Esophagus muscularis mucosa (tissue), 4 donors: ENCODE results near the gene SPOCD1. TPM values are rescaled to one million over a fixed set of nuclear protein-coding genes. Genes with fewer than 3 reads are reported as not detected.

Experiments
- DNase-seq: peaks from one replicate; pipeline ENCODE4 v3.0.0-alpha.2; 2017; ENCODE audit errors: extremely low spot score
- H3K27ac ChIP-seq, 4 donors: fragments of 200-600 bp; sonication (generic); replicated peaks in 1 of 4; 1 replicate in 3 of 4; 2 replicates in 1 of 4; pipeline ENCODE4 v1.5.1; 2016 to 2019; ENCODE audit warnings: mild to moderate bottlenecking in 1 of 4
- H3K27me3 ChIP-seq, 4 donors: fragments of 200-600 bp; sonication (generic); one replicate each; pipeline versions ENCODE4 v1.5.1 to v1.6.0; 2016 to 2019
- H3K36me3 ChIP-seq, 4 donors: fragments of 200-600 bp; sonication (generic); one replicate each; pipeline ENCODE4 v1.5.1; 2016 to 2019
- H3K4me1 ChIP-seq, 4 donors: fragments of 200-600 bp; sonication (generic); one replicate each; pipeline ENCODE4 v1.5.1; 2016 to 2019
- H3K4me3 ChIP-seq, 4 donors: fragments of 200-600 bp; sonication (generic); 1 replicate in 2 of 4; 2 replicates in 2 of 4; pipeline ENCODE4 v1.5.1; 2016 to 2019; ENCODE audit warnings: mild to moderate bottlenecking in 4 of 4, moderate library complexity in 1 of 4
- H3K9me3 ChIP-seq, 4 donors: fragments of 200-600 bp; sonication (generic); 1 replicate in 3 of 4; 2 replicates in 1 of 4; pipeline ENCODE4 v1.5.1; 2016 to 2019
- CTCF ChIP-seq, 3 experiments: fragments of 200-600 bp in 2 of 3; fragments of 450-650 bp in 1 of 3; sonication (generic) in 2 of 3; IDR thresholded peaks; one replicate each; pipeline ENCODE4 v1.5.1; 2017 to 2019; ENCODE audit warnings: antibody characterized with exemption in 3 of 3, mild to moderate bottlenecking in 2 of 3, moderate library complexity in 1 of 3
- EP300 ChIP-seq: sonication (generic); formaldehyde crosslinking; IDR thresholded peaks from one replicate; pipeline ENCODE4 v1.6.1; 2017; ENCODE audit warnings: antibody characterized with exemption
- POLR2A ChIP-seq: fragments of 450-650 bp; IDR thresholded peaks from one replicate; pipeline ENCODE4 v1.6.1; 2017; ENCODE audit warnings: antibody characterized with exemption, moderate library complexity, mild to moderate bottlenecking, low read depth
- POLR2AphosphoS5 ChIP-seq, 2 donors: sonication (generic); formaldehyde crosslinking; IDR thresholded peaks; one replicate each; pipeline ENCODE4 v1.6.1; 2017; ENCODE audit warnings: antibody characterized with exemption in 2 of 2
- WGBS: methylation state at CpG from one replicate; pipeline ENCODE4 v1.1.5; 2018; 5-methylcytosine and 5-hydroxymethylcytosine counted together
- intact Hi-C: fragments of 100-400 bp; cut with DNase I; formaldehyde crosslinking; loops from one replicate; pipeline ENCODE4 v1.15.1; 2023
- total RNA-seq, 4 donors: library from RNA; depleted of rRNA; stranded (reverse); fragments of >200 nt; gene quantifications; one replicate each; pipeline versions ENCODE4 v1.1.0 to v1.2.1, GENCODE V29; 2016

Gene SPOCD1
- total RNA-seq, 4 donors from 2014 or later, result 0.17 to 0.19 (median 0.17) TPM; not detected in 1

GRCh38 chr1:31753707-31754349 is 62.0 kb downstream of the SPOCD1 start:
- 68% methylated on average over 5 of the region's 9 CpGs for WGBS
- Histone ChIP-seq H3K27me3 (no peaks in the 10 kb centered on the region), H3K36me3 (no peaks in the 10 kb centered on the region), H3K27ac (no peak overlapping the region), H3K9me3 (no peaks in the 10 kb centered on the region), H3K4me3 (no peak overlapping the region), H3K4me1 (peaks cover 10 to 45% (median 17%) of the 10 kb centered on the region in 4 donors)
- no peak for DNase-seq
- intact Hi-C loops, result no loop called here
- TF ChIP-seq POLR2AphosphoS5 (IDR thresholded peaks at IDR 0.05) (no peak), POLR2A (no peak), CTCF (IDR thresholded peaks at IDR 0.05) (no peak), EP300 (no peak)

GRCh38 chr1:31752952-31753475 is 62.8 kb downstream of the SPOCD1 start:
- Histone ChIP-seq H3K36me3 (no peaks in the 10 kb centered on the region), H3K4me1 (peaks cover 10 to 47% (median 17%) of the 10 kb centered on the region in 4 donors), H3K27me3 (no peaks in the 10 kb centered on the region), H3K27ac (no peak overlapping the region), H3K9me3 (no peaks in the 10 kb centered on the region), H3K4me3 (no peak overlapping the region)
- no peak for TF ChIP-seq POLR2A
- no peak for TF ChIP-seq CTCF (IDR thresholded peaks at IDR 0.05)
- TF ChIP-seq POLR2AphosphoS5 (IDR thresholded peaks at IDR 0.05), result no peak
- TF ChIP-seq EP300, result no peak
- 82% methylated on average over 12 of the region's 12 CpGs for WGBS
- intact Hi-C loops, result no loop called here
- DNase-seq, result no peak

- WGBS, result 81% methylated on average over 5 of the region's 7 CpGs
- intact Hi-C loops, result no loop called here
- no peak for TF ChIP-seq EP300
- no peak for TF ChIP-seq CTCF (IDR thresholded peaks at IDR 0.05)
- no peak for TF ChIP-seq POLR2AphosphoS5 (IDR thresholded peaks at IDR 0.05)
- TF ChIP-seq POLR2A, result no peak
Observed at GRCh38 chr1:31752258-31752657, 63.6 kb downstream of the SPOCD1 start.

GRCh38 chr1:31751822-31752241 is 64.0 kb downstream of the SPOCD1 start:
- TF ChIP-seq EP300 (no peak), POLR2A (no peak), CTCF (IDR thresholded peaks at IDR 0.05) (no peak), POLR2AphosphoS5 (IDR thresholded peaks at IDR 0.05) (no peak)
- Histone ChIP-seq H3K4me1 (peaks cover 10 to 47% (median 18%) of the 10 kb centered on the region in 4 donors), H3K27me3 (no peaks in the 10 kb centered on the region), H3K9me3 (no peaks in the 10 kb centered on the region), H3K4me3 (no peak overlapping the region), H3K36me3 (no peaks in the 10 kb centered on the region), H3K27ac (no peak overlapping the region)
- 83% methylated on average over 5 of the region's 5 CpGs for WGBS
- intact Hi-C loops, result no loop called here
- no peak for DNase-seq

More at GRCh38 chr1:31752258-31752657, 63.6 kb downstream of the SPOCD1 start:
- H3K4me3 ChIP-seq, result no peak overlapping the region
- DNase-seq, result no peak
- no peaks in the 10 kb centered on the region for H3K9me3 ChIP-seq
- H3K4me1 ChIP-seq, result peaks cover 10 to 47% (median 17%) of the 10 kb centered on the region in 4 donors
- no peak overlapping the region for H3K27ac ChIP-seq
- no peaks in the 10 kb centered on the region for H3K36me3 ChIP-seq
- no peaks in the 10 kb centered on the region for H3K27me3 ChIP-seq
